B cell (primary cell): ENCODE data around the gene C15orf40. TPM values are rescaled to one million over a fixed set of nuclear protein-coding genes. Genes with fewer than 3 reads are reported as not detected.

Source experiments
- ATAC-seq: fragments of 200-7000 bp; cut with Tn5 transposase; one replicate; pipeline ENCODE4 v1.10.0; 2021; ENCODE audit warnings: low read depth, mild to moderate bottlenecking, moderate number of reproducible peaks, moderate library complexity
- CTCF ChIA-PET: fragments of 350-600 bp; sonication (Branson Sonifier 250); formaldehyde crosslinking; loops from one replicate; lab custom pipeline; 2021; ENCODE audit warnings: antibody characterized with exemption, inconsistent platforms; lab: Charles Lee
- POLR2A ChIA-PET: fragments of 350-600 bp; sonication (Branson Sonifier 250); formaldehyde crosslinking; loops from one replicate; lab custom pipeline; 2021; ENCODE audit warnings: antibody characterized with exemption; lab: Charles Lee
- DNase-seq: peaks from one replicate; pipeline ENCODE4 v3.0.0; 2013
- H2AFZ ChIP-seq: 2 replicates; pipeline ENCODE4 v1.6.1; 2012; ENCODE audit warnings: mild to moderate bottlenecking, low read depth, low read length; ENCODE audit not compliant: insufficient read depth, poor library complexity, severe bottlenecking
- H3K27ac ChIP-seq, 2 donors: 1 replicate in 1 of 2; 2 replicates in 1 of 2; pipeline ENCODE4 v1.5.1; 2012 to 2013; ENCODE audit warnings: low read length in 2 of 2, mild to moderate bottlenecking in 2 of 2, moderate library complexity in 1 of 2
- H3K27me3 ChIP-seq, 4 experiments: fragments of 200-600 bp in 1 of 4; sonication (generic) in 1 of 4; replicated peaks in 1 of 4; 1 replicate in 2 of 4; 2 replicates in 2 of 4; pipeline versions ENCODE4 v1.6.1 to v1.7.0; 2013 to 2016; ENCODE audit warnings: low read length in 3 of 4, mild to moderate bottlenecking in 2 of 4, mixed read lengths in 1 of 4, moderate library complexity in 1 of 4; ENCODE audit not compliant: insufficient read depth in 4 of 4, control insufficient read depth in 3 of 4; ENCODE audit errors: control extremely low read depth in 1 of 4
- H3K36me3 ChIP-seq, 2 experiments: replicated peaks in 1 of 2; 1 replicate in 1 of 2; 2 replicates in 1 of 2; pipeline versions ENCODE4 v1.6.1 to v1.7.1; 2013; ENCODE audit warnings: low read length in 1 of 2; ENCODE audit not compliant: insufficient read depth in 2 of 2, control insufficient read depth in 1 of 2; ENCODE audit errors: control extremely low read depth in 1 of 2, extremely low read depth in 1 of 2
- H3K4me1 ChIP-seq, 2 donors: fragments of 200-600 bp in 1 of 2; sonication (generic) in 1 of 2; 1 replicate in 1 of 2; 2 replicates in 1 of 2; pipeline versions ENCODE4 v1.5.1 to v1.6.1; 2013 to 2017; ENCODE audit warnings: low read length in 2 of 2; ENCODE audit not compliant: control insufficient read depth in 2 of 2, insufficient read depth in 2 of 2
- H3K4me2 ChIP-seq: replicated peaks from 2 replicates; pipeline ENCODE3; 2012; ENCODE audit warnings: mild to moderate bottlenecking, low read depth, low read length; ENCODE audit not compliant: poor library complexity, severe bottlenecking
- H3K4me3 ChIP-seq, 5 experiments: fragments of 200-600 bp in 1 of 5; sonication (generic) in 1 of 5; 1 replicate in 3 of 5; 2 replicates in 2 of 5; pipeline versions ENCODE4 v1.5.1 to v1.7.0; 2011 to 2016; ENCODE audit warnings: low read length in 4 of 5, mild to moderate bottlenecking in 4 of 5, low read depth in 2 of 5, control low read depth in 1 of 5, moderate library complexity in 1 of 5; ENCODE audit not compliant: insufficient read depth in 1 of 5; ENCODE audit errors: control extremely low read depth in 1 of 5, extremely low read depth in 1 of 5
- H3K79me2 ChIP-seq: fragments of 200-600 bp; sonication (generic); one replicate; pipeline ENCODE4 v1.6.0; 2016; ENCODE audit warnings: low read length; ENCODE audit not compliant: control insufficient read depth, insufficient read depth
- H3K9ac ChIP-seq: fragments of 200-600 bp; sonication (generic); 2 replicates; pipeline ENCODE4 v1.6.1; 2017; ENCODE audit warnings: mild to moderate bottlenecking, low read length, moderate library complexity
- H3K9me3 ChIP-seq, 3 donors: one replicate each; pipeline versions ENCODE4 v1.6.1 to v1.7.1; 2013; ENCODE audit warnings: low read length in 2 of 3; ENCODE audit not compliant: control insufficient read depth in 2 of 3, insufficient read depth in 1 of 3; ENCODE audit errors: control extremely low read depth in 1 of 3
- H4K20me1 ChIP-seq: 2 replicates; pipeline ENCODE4 v1.6.0; 2012; ENCODE audit warnings: mild to moderate bottlenecking, low read length; ENCODE audit not compliant: insufficient read depth, control insufficient read depth, poor library complexity, severe bottlenecking
- H3K27ac Mint-ChIP-seq: one replicate; pipeline ENCODE4 v1.8.0; 2021; ENCODE audit warnings: mixed read lengths
- H3K27me3 Mint-ChIP-seq: one replicate; pipeline ENCODE4 v1.8.0; 2021; ENCODE audit warnings: mixed read lengths
- H3K4me1 Mint-ChIP-seq: one replicate; pipeline ENCODE4 v1.8.0; 2021; ENCODE audit warnings: mixed read lengths
- H3K4me3 Mint-ChIP-seq: one replicate; pipeline ENCODE4 v1.8.0; 2021; ENCODE audit warnings: mixed read lengths
- H3K9me3 Mint-ChIP-seq: one replicate; pipeline ENCODE4 v1.8.0; 2022; ENCODE audit warnings: mixed read lengths; ENCODE audit not compliant: insufficient read depth
- EZH2 ChIP-seq: IDR thresholded peaks from 2 replicates; pipeline ENCODE4 v1.6.1; 2012; ENCODE audit warnings: borderline replicate concordance, low read depth, mild to moderate bottlenecking, moderate library complexity, low read length; ENCODE audit not compliant: insufficient read depth, poor library complexity, severe bottlenecking
- WGBS: methylation state at CpG from one replicate; pipeline ENCODE4 v1.1.5; 2013; ENCODE audit warnings: missing lambda C conversion rate; ENCODE audit not compliant: insufficient coverage; 5-methylcytosine and 5-hydroxymethylcytosine counted together
- intact Hi-C: fragments of 100-400 bp; cut with micrococcal nuclease; formaldehyde crosslinking; loops from one replicate; pipeline ENCODE4 v1.10.0; 2022
- polyA plus RNA-seq: library from polyadenylated mRNA; depleted of rRNA; stranded (reverse); fragments of >200 nt; gene quantifications from 2 replicates; pipeline ENCODE4 v1.2.3, GENCODE V29; 2012
- total RNA-seq, 2 donors: library from RNA; stranded (reverse); fragments of 120-200 nt in 1 of 2; gene quantifications; 1 replicate in 1 of 2; 2 replicates in 1 of 2; pipeline versions ENCODE4 v1.2.3 to v1.2.4, GENCODE V29; 2013 to 2022
- TF ChIP-seq, protein P1 (sequence below): fragments of 200-600 bp; IDR thresholded peaks from one replicate; pipeline ENCODE4 v1.8.0; 2022; ENCODE audit warnings: antibody characterized with exemption, mild to moderate bottlenecking

Gene C15orf40
- total and polyA plus RNA-seq, 2 donors (not counting 1 experiment from before 2014, with no cell fraction given) = 24.0 to 40.7 TPM

DNA sequence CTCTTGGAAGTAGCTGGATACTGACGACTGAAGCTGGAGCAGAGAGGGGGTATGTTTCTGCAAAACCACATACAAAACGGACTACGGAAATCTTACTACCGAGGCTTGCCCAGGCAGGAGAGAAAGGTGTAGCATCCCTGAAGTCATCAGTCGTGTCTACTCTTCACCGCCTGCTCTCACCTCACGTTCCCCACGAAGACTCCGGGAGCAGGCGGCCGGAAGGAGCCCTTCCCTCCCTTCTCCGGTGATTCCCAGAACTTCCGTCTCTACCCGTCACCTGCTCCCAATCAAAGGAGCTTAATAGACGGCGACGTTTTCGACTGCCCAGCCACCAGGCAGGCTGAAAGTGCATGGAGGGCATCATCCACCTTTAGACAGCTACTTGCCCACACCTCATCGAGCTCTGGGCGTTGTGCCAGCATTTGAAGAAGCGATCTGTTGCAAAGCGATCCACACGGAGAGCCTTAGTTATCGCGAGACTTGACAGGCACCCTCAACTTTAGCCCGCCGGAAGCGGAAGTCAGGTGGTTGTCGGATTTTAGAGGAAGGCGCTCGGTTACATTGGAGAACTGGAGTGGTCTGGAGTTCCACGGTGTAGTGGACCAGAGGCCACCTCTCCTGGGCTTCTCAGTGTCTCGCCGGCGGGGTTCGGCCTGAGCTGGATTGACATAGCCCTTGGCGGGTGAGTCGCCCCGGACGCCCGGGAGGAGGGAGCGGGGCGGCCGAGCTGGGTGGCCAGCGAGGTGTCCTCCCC lies 25.6 kb downstream of the C15orf40 start, which contains the start of gene RAMAC:
Gene RAMAC, plus strand, starts transcription at position 523 of the 754 bp plus-strand sequence. CDS start 2,809 bp downstream, outside the sequence.
- Mint-ChIP-seq H3K27ac (peak within 1 kb of the TSS; percentile 97), H3K27me3 (no peaks in the 10 kb centered on the region), H3K4me3 (peak within 1 kb of the TSS; percentile 100), H3K4me1 (peaks cover 24% of the 10 kb centered on the region), H3K9me3 (no peaks in the 10 kb centered on the region)
- DNase-seq (peak; percentile 97), ATAC-seq (peak; percentile 94)
- peaks cover 23% of the 10 kb centered on the region for H3K79me2 ChIP-seq
- H3K27me3 ChIP-seq = no peaks in the 10 kb centered on the region
- H3K4me2 ChIP-seq = peak within 1 kb of the TSS; percentile 89
- H4K20me1 ChIP-seq = peaks cover 4% of the 10 kb centered on the region
- intact Hi-C loops = loop anchor here (1.0 to 5.0 kb wide), 6 partner anchors 25 to 939 kb away; partner anchors contain the start of genes C15orf40, MEX3B, RPS17 and WHAMM
- H3K9me3 ChIP-seq = no peaks in the 10 kb centered on the region
- peaks cover 0 to 4% of the 10 kb centered on the region in 2 experiments for H3K36me3 ChIP-seq
- H2AFZ ChIP-seq = peak within 1 kb of the TSS; percentile 89
- peak within 1 kb of the TSS; percentile 91 for H3K9ac ChIP-seq
- CTCF ChIA-PET = interaction anchor here (0.7 to 3.3 kb wide), 11 partner anchors 14 to 456 kb away, joined by 3 to 27 read pairs (median 5); partner anchors contain the start of genes C15orf40, FSD2 and RPS17
- TF ChIP-seq, protein P1, sequence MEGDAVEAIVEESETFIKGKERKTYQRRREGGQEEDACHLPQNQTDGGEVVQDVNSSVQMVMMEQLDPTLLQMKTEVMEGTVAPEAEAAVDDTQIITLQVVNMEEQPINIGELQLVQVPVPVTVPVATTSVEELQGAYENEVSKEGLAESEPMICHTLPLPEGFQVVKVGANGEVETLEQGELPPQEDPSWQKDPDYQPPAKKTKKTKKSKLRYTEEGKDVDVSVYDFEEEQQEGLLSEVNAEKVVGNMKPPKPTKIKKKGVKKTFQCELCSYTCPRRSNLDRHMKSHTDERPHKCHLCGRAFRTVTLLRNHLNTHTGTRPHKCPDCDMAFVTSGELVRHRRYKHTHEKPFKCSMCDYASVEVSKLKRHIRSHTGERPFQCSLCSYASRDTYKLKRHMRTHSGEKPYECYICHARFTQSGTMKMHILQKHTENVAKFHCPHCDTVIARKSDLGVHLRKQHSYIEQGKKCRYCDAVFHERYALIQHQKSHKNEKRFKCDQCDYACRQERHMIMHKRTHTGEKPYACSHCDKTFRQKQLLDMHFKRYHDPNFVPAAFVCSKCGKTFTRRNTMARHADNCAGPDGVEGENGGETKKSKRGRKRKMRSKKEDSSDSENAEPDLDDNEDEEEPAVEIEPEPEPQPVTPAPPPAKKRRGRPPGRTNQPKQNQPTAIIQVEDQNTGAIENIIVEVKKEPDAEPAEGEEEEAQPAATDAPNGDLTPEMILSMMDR = no peak
- TF ChIP-seq EZH2 = no peak
- POLR2A ChIA-PET = interaction anchor here (1.3 to 1.9 kb wide), 4 partner anchors 26 to 446 kb away, joined by 4 to 18 read pairs (median 10); partner anchors contain the start of genes C15orf40 and RPS17
- H3K4me1 ChIP-seq = peaks cover 12 to 17% of the 10 kb centered on the region in 2 donors
- peak within 1 kb of the TSS; percentile 77 to 92 (median 82) for H3K4me3 ChIP-seq
- H3K27ac ChIP-seq = peak within 1 kb of the TSS; percentile 65 to 83
- WGBS = 0% methylated on average over 44 of the region's 45 CpGs

DNA sequence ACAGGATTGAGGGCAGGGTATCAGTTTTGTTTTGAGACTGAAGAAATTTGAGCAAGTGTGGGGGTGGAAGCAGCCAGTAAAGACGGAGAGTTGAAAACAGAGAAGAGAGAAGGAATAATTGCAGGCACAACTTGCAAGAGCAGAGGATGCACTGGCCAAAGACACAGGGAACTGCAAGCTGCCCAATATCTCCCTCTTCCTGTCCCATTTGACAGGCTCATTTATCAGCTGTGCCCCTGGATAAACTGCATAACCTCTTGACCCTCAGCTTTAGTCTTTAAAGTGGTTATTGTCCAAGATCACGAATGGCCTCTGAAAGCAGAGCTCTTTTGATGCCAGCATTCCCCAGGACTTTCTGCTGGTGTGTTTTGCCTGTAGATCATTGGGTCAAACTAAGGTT lies 30.5 kb downstream of the C15orf40 start:
- H3K4me1 ChIP-seq = peaks cover 6 to 8% of the 10 kb centered on the region in 2 donors
- no peak for DNase-seq
- peaks cover 13% of the 10 kb centered on the region for H3K4me1 Mint-ChIP-seq
- POLR2A ChIA-PET = no interaction called here
- no peaks in the 10 kb centered on the region for H3K27me3 ChIP-seq
- H3K27ac Mint-ChIP-seq = no peak overlapping the region
- CTCF ChIA-PET = no interaction called here
- H2AFZ ChIP-seq = no peak overlapping the region
- no peaks in the 10 kb centered on the region for H3K9me3 ChIP-seq
- peaks cover 9% of the 10 kb centered on the region for H3K79me2 ChIP-seq
- H3K9me3 Mint-ChIP-seq = no peaks in the 10 kb centered on the region
- whole genome bisulfite sequencing = 94% methylated on average over 2 of the region's 2 CpGs
- H3K9ac ChIP-seq = no peak overlapping the region
- peaks cover 0 to 2% of the 10 kb centered on the region in 2 experiments for H3K36me3 ChIP-seq
- no peak overlapping the region for H3K27ac ChIP-seq
- H3K4me3 ChIP-seq = no peak overlapping the region
- no peaks in the 10 kb centered on the region for H3K27me3 Mint-ChIP-seq
- intact Hi-C loops = no loop called here
- TF ChIP-seq, protein P1 = no peak
- no peak for TF ChIP-seq EZH2
- H4K20me1 ChIP-seq = no peaks in the 10 kb centered on the region
- no peak overlapping the region for H3K4me3 Mint-ChIP-seq
- ATAC-seq = no peak
- no peak overlapping the region for H3K4me2 ChIP-seq
